Activated T-cell treated with anti-CD3 and anti-CD28 coated beads, Interleukin-2, amount 50 U/mL, for 4 hours (primary cell): ENCODE measurements around the gene ZBTB25. TPM values are rescaled to one million over a fixed set of nuclear protein-coding genes. Genes with fewer than 3 reads are reported as not detected.

Source experiments
- ATAC-seq, 2 donors: fragments of 200-7000 bp; cut with Tn5 transposase; one replicate each; pipeline ENCODE4 v1.10.0; 2021
- DNase-seq: peaks from one replicate; pipeline ENCODE4 v3.0.0-alpha.2; 2020
- H3K27me3 Mint-ChIP-seq: one replicate; pipeline ENCODE4 v1.8.0; 2021; ENCODE audit warnings: low read depth, mixed read lengths
- H3K36me3 Mint-ChIP-seq: one replicate; pipeline ENCODE4 v1.8.0; 2022; ENCODE audit warnings: mixed read lengths; ENCODE audit not compliant: insufficient read depth
- H3K4me1 Mint-ChIP-seq: one replicate; pipeline ENCODE4 v1.8.0; 2021; ENCODE audit warnings: low read depth, mixed read lengths
- H3K4me3 Mint-ChIP-seq: one replicate; pipeline ENCODE4 v1.8.0; 2021; ENCODE audit warnings: mild to moderate bottlenecking, moderate library complexity, mixed read lengths
- H3K9me3 Mint-ChIP-seq: one replicate; pipeline ENCODE4 v1.8.0; 2021; ENCODE audit warnings: mixed read lengths
- total RNA-seq, 3 donors: library from RNA; stranded (reverse); gene quantifications; one replicate each; pipeline ENCODE4 v1.2.1, GENCODE V29; 2021

The ZBTB25 gene
- total RNA-seq, 3 donors from 2014 or later: 12.8 to 13.5 (median 13.1) TPM

DNA sequence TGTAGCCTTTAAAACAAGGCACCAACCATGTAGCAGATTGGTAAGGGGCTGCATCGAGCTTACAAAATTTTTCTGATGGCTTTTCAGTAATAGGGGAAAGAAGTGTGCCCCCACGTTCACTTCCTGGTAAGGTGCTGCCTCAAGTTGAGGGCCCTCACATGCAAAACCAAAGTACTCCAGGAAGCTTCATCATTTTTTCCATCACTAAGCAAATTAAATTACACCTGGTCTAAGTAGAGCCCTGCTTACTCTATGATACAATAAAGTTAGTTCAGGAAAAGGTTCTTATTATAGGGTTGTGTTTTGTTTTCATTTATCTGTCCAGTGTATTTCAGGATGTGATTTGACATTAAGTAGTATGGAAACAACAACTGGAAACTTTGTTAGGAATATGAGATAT lies 53.4 kb downstream of the ZBTB25 start:
- DNase-seq: no peak
- peak in 1 of 2 donors; percentile 32 for ATAC-seq
- H3K4me1 Mint-ChIP-seq: peaks cover 25% of the 10 kb centered on the region
- no peak overlapping the region for H3K4me3 Mint-ChIP-seq
- H3K9me3 Mint-ChIP-seq: no peaks in the 10 kb centered on the region
- H3K27me3 Mint-ChIP-seq: no peaks in the 10 kb centered on the region
- H3K36me3 Mint-ChIP-seq: peaks cover 21% of the 10 kb centered on the region

DNA sequence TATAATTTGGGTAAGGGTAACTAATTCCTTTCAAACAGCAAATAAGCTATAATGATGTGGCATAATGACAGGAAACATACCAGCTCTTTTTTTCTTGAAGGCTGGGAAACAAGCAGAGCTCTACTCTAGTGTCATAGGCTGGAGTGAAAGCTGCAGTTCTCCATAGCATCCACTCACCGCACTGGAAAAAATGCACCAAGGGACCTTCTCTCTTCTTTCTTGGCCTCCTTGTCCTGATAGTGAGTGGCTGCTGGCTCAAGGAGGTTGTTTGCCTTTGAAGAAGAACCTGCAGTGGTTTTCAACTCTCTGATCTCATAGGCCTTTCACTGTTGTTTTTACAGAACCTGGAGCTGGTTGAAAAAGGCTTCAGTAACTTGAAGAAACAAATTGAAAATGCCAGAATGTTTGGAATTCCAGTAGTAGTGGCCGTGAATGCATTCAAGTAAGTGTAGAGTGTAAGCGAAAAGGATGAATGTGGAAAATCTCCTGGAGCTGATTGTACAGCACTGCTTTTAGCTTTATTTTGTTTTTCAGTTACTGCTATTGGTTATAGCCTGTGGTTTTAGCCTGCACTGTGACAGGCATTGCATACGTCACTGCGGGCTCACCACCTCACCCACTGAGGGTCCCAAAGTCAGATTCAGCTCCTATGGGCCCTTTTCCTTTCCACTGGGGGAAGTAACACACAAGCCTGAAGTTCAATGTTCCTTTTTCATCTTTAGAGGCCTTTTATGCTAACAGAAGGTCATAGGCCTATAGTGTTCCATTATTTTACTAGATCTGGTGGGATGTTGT lies 55.6 kb downstream of the ZBTB25 start:
- ATAC-seq (peak in 1 of 2 donors; percentile 39), DNase-seq (no peak)
- Mint-ChIP-seq H3K4me1 (peaks cover 40% of the 10 kb centered on the region), H3K9me3 (no peaks in the 10 kb centered on the region), H3K27me3 (no peaks in the 10 kb centered on the region), H3K4me3 (no peak overlapping the region), H3K36me3 (peaks cover 25% of the 10 kb centered on the region)

DNA sequence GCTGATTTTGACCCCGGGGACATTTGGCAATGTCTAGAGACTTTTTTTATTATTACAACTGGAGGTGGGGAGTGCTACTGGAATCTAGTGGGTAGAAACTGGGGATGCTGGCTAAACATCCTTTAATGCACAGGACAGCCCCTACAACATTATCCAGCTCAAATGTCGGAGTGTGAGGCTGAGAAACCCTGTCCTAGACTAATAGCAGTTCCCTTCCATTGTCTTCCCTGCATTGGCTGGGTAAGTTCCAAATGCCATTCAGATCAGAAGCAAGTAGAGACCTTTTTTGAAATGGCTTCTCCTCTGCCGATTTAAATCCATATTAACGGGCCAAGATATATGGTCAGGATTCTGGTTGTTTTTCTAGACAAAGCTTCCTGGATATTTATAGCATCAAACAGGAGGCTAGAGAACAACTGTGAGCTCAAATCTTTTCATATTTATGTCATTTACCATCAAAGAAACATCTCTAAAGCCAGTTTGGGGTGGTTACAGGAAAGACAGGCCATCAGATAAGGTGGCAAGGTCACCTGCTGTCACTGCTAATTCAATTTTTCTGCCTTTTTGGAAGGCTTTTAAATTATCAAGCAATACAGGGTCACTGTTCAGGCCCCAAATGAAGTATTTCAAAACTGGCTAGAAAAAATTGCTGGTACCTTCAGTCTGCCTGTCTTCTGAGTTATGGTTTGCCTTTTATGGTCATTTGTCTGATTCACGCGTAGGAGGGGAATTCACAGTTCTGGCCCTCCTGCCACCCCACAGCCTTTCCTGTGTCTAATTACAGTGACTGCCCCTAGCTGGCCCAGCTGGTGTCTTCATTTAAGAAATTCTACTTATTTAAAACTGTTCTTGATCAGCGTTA lies 58.4 kb downstream of the ZBTB25 start:
- peak; percentile 15 for DNase-seq
- no peaks in the 10 kb centered on the region for H3K9me3 Mint-ChIP-seq
- no peak overlapping the region for H3K4me3 Mint-ChIP-seq
- H3K4me1 Mint-ChIP-seq: peaks cover 33% of the 10 kb centered on the region
- no peaks in the 10 kb centered on the region for H3K27me3 Mint-ChIP-seq
- peaks cover 40% of the 10 kb centered on the region for H3K36me3 Mint-ChIP-seq
- ATAC-seq: peak; percentile 86 to 90

DNA sequence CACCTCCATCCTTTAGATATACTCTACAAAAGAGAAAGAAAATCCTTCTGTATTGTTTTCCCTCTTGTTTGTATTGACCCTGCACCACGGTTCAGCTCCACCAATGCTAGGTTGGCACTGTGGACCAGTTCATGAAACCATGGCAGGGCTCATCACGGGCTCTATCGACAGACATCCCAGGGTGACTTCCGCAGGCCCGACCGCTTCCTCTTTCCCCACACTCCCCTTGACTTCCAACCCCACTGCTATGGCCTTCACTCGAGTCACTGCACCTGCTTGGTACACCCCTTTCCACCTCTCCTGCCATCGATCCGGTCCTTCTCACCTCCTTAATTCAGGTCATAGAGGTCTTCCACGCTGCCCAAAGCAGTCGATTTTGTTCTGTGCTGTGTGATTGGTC lies 59.5 kb downstream of the ZBTB25 start:
- ATAC-seq (no peak), DNase-seq (no peak)
- Mint-ChIP-seq H3K4me1 (peaks cover 29% of the 10 kb centered on the region), H3K9me3 (no peaks in the 10 kb centered on the region), H3K27me3 (no peaks in the 10 kb centered on the region), H3K4me3 (no peak overlapping the region), H3K36me3 (peaks cover 42% of the 10 kb centered on the region)

DNA sequence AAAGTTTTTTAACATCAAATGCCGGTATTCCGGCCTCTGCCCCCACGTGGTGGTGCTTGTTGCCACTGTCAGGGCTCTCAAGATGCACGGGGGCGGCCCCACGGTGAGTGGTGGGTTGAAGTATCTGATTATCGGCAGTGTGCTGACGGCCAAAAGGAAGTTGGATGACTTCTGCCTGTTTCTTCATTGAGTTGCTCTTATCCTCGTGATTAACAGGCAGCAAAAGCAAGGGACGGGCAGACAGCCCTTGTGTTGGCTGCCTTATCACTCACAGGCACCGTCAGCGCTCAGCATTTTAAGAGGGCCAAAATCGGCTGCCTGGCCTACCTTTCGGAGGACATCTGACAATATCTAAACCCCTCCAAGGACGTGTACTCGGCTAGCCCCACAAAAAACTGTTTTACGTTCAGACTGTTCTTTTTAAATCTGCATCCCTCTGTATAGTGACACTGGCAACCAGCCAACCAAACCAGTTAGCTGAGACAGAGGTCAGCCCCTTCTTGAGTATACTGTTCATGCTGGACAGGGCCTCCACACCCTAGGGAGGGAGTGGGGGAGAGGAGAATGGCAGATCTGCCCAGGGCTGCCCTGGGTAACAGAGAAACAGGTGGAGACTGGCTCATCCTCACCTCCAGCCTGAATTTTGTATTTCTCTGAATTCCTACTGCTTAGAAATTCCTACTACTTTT lies 61.2 kb downstream of the ZBTB25 start:
- H3K4me3 Mint-ChIP-seq: no peak overlapping the region
- peaks cover 48% of the 10 kb centered on the region for H3K36me3 Mint-ChIP-seq

DNA sequence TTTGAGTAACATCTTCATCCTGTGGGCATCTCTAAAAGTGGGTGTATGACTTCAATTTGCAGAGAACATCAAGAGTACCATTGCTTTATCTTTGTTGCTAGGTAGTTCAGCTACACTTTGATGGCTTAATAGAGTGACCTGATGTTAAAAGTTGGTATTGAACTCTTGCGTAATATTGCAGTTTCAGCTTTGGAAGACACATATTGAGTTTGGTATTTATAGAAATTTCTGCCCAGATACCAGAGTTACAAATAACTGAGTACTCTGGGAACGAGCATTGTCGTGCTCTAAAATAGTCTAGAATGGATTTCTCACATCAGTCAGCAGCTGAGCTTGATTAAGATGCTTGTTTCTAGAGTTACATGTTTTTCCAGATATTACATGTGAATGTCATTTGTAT lies 63.1 kb downstream of the ZBTB25 start:
- ATAC-seq (no peak), DNase-seq (no peak)
- H3K27me3 Mint-ChIP-seq: no peaks in the 10 kb centered on the region
- peaks cover 29% of the 10 kb centered on the region for H3K4me1 Mint-ChIP-seq
- no peak overlapping the region for H3K4me3 Mint-ChIP-seq
- H3K36me3 Mint-ChIP-seq: peaks cover 56% of the 10 kb centered on the region
- no peaks in the 10 kb centered on the region for H3K9me3 Mint-ChIP-seq

More for the DNA sequence above, 61.2 kb downstream of the ZBTB25 start:
- Mint-ChIP-seq H3K9me3 (no peaks in the 10 kb centered on the region), H3K27me3 (no peaks in the 10 kb centered on the region), H3K4me1 (peaks cover 35% of the 10 kb centered on the region)
- ATAC-seq: no peak
- DNase-seq: no peak

DNA sequence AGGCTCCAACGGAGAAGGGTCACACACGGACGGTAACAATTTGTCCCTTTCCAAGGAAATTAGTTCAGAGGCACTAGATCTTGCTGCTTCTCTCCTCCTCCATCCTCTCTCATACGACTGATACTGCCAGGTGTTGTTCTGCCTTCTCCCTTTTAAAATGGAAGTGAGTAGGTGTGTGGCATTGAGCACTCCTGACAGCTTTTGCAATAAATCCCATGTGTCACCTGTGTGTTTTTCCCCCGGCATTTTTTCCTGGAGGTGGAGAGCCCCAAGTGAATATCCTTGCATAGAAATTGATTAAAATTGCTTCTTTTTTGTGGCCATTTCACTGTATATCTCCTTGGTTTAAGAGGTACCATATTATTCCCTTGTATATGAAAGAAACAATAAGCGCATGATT lies 64.5 kb downstream of the ZBTB25 start:
- H3K27me3 Mint-ChIP-seq: no peaks in the 10 kb centered on the region
- DNase-seq (no peak), ATAC-seq (no peak)
- H3K36me3 Mint-ChIP-seq: peaks cover 56% of the 10 kb centered on the region
- H3K4me3 Mint-ChIP-seq: no peak overlapping the region
- no peaks in the 10 kb centered on the region for H3K9me3 Mint-ChIP-seq
- H3K4me1 Mint-ChIP-seq: peaks cover 16% of the 10 kb centered on the region

DNA sequence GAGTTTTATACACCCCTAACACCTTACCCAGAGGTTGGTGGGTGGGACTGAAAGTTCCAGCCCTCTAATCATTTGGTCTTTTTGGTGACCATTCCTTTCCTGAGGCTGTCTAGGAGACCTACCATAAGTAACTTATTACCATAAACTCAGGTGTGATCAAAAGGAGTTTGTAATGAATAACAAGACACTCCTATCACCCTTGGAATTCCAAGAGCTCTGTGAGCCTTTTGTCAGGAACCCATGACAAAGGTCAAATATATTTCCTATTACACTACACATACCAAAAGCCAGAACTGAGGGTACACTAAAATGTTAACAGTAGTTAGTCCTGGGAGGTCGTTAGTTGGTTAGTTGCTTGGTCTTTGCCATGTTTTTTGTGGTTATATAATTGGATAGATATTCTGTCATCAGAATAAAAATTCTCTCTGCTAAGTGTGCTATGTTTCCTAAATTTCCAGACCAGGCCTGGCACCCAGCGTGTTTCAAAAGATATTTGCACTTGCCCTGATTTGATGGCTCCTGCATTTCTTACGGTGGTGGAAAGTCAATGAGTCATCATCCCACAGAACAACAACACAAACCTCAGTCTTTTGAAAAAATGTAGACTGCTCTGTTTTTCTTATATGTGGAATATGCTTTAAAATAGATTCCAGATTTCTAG lies 65.3 kb downstream of the ZBTB25 start:
- H3K9me3 Mint-ChIP-seq: no peaks in the 10 kb centered on the region
- no peak overlapping the region for H3K4me3 Mint-ChIP-seq
- H3K36me3 Mint-ChIP-seq: peaks cover 50% of the 10 kb centered on the region

DNA sequence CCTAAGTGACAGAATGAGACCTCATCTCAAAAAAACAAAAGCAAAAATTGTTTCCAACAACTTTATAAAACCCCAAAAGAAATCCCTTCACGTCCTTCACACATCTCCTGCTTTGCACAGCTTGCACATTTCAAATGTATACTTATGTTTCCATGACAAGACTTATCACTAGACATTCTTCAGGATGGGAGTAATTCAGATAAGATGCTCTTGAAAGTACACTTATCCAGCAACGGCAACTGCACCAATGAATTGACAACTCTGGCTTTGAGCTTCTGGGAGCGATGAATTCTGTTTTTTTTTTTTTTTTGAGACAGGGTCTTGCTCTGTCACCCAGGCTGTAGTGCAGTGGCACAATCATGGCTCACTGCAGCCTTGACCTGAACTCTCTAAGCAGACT lies 69.1 kb downstream of the ZBTB25 start:
- no peaks in the 10 kb centered on the region for H3K9me3 Mint-ChIP-seq
- H3K36me3 Mint-ChIP-seq: peaks cover 47% of the 10 kb centered on the region
- H3K4me3 Mint-ChIP-seq: no peak overlapping the region
- no peaks in the 10 kb centered on the region for H3K27me3 Mint-ChIP-seq
- H3K4me1 Mint-ChIP-seq: peaks cover 12% of the 10 kb centered on the region
- ATAC-seq (no peak), DNase-seq (no peak)

More for the DNA sequence above, 65.3 kb downstream of the ZBTB25 start:
- H3K27me3 Mint-ChIP-seq: no peaks in the 10 kb centered on the region
- DNase-seq (no peak), ATAC-seq (no peak)
- H3K4me1 Mint-ChIP-seq: peaks cover 12% of the 10 kb centered on the region

DNA sequence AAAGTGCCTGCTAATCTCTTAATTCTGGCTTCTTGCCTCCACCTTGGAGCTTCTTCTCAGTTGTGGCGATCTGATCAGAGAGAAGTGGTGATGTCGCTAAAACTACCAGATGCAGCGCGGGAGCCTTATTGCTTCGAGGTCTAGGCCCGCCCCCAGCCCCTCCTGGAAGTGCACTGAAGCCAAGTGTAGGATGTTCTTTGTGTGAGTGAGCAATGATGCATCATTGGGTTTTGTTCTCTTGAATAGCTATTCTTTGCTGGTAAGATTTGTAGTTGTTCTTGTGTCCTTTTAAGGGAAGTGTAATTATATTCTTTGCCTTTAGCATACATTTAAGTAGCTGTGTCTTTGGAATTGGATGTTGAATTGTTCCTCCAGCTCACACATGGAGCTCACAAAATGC lies 79.7 kb downstream of the ZBTB25 start:
- Mint-ChIP-seq H3K36me3 (peaks cover 38% of the 10 kb centered on the region), H3K4me1 (peaks cover 2% of the 10 kb centered on the region), H3K9me3 (no peaks in the 10 kb centered on the region), H3K27me3 (no peaks in the 10 kb centered on the region), H3K4me3 (no peak overlapping the region)
- ATAC-seq: no peak
- DNase-seq: no peak

DNA sequence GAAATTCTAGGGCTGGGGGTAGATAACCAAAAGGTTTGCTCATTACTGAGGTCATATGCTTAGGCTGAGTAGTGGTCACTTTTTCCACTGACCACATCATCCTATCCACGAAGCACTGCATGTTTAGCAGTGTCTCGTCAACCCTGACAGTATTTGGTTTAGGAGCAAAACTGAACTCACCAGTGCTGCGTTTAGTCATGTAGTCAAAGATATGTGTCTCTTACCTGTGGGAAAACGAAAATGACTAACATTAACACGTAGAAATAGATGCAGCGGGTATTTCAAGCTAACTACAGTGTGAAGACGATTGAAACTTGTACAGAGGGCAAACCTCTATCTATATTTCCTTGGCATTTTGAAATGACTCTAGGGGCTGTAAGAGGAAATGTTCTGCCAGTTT lies 80.9 kb downstream of the ZBTB25 start:
- Mint-ChIP-seq H3K36me3 (peaks cover 41% of the 10 kb centered on the region), H3K4me1 (peaks cover 2% of the 10 kb centered on the region), H3K4me3 (no peak overlapping the region), H3K9me3 (no peaks in the 10 kb centered on the region), H3K27me3 (no peaks in the 10 kb centered on the region)
- peak; percentile 55 to 61 for ATAC-seq
- no peak for DNase-seq

DNA sequence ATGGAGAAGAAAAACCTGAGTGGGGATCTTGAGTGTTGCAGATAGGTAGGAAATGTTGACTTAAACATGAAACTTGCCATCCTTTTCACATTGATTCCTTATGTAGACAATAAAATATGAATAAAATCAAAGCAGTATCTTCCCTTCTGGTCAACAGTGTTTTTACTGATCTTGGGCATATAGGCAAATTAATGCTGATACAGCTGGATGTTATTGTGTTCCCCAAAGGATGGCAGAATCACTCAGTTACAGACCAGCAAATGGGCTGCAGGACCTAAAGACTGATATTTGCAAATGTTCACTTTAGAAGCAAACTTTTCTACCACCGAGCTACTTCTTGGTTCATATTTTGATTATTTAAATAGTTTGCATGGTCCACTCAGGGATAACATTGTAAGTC lies 81.6 kb downstream of the ZBTB25 start:
- no peak for DNase-seq
- Mint-ChIP-seq H3K4me3 (no peak overlapping the region), H3K9me3 (no peaks in the 10 kb centered on the region), H3K36me3 (peaks cover 42% of the 10 kb centered on the region), H3K27me3 (no peaks in the 10 kb centered on the region), H3K4me1 (peaks cover 2% of the 10 kb centered on the region)
- no peak for ATAC-seq

DNA sequence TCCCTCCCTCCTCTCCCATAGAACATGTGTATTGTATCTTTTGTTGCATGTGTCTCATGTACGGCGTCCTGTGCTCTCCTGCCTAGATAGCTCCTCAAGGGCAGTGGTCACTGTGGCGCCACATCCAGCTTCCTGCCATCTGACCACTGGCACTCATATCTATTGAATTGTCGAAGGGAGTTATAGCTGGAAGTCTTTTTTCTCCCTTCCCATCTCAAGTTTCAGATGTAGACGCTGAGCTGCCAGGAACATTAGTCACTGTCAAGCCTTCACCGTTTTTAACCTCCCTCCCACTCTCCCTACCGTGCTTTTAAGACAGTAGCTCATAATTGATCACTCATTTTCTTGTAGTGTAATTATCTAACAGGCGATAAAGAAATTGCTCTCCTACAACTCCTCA lies 82.5 kb downstream of the ZBTB25 start:
- no peak for ATAC-seq

DNA sequence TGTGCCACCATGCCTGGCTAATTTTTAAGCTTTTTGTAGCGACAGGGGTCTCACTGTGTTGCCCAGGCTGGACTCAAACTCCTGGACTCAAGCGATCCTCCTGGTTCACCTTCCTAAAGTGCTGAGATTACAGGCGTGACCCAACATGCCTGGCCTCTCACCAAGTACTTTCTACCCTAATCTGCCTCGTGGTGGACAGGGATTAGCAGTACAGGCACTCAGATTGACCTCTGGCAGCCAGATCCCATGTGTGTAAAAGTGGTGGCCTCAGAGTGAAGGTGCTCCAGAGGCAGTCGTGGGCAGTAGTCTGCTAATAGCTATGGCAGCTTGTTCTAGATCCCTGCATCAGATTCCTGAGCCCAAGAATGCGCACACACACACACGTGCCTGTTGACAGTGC lies 84.6 kb downstream of the ZBTB25 start:
- DNase-seq: no peak
- H3K9me3 Mint-ChIP-seq: no peaks in the 10 kb centered on the region
- peaks cover 2% of the 10 kb centered on the region for H3K4me1 Mint-ChIP-seq
- no peaks in the 10 kb centered on the region for H3K27me3 Mint-ChIP-seq
- ATAC-seq: no peak
- H3K4me3 Mint-ChIP-seq: no peak overlapping the region
- peaks cover 41% of the 10 kb centered on the region for H3K36me3 Mint-ChIP-seq

More for the DNA sequence above, 82.5 kb downstream of the ZBTB25 start:
- peaks cover 43% of the 10 kb centered on the region for H3K36me3 Mint-ChIP-seq
- H3K4me1 Mint-ChIP-seq: peaks cover 2% of the 10 kb centered on the region
- H3K27me3 Mint-ChIP-seq: no peaks in the 10 kb centered on the region
- H3K4me3 Mint-ChIP-seq: no peak overlapping the region
- H3K9me3 Mint-ChIP-seq: no peaks in the 10 kb centered on the region
- no peak for DNase-seq
